NCI-H446 treated with DMSO at 0.1 percent for 48 hours (cell line): ENCODE data around the gene LRP5.

Source experiments
- DNase-seq: peaks from one replicate; lab custom pipeline; 2025; lab: John Stamatoyannopoulos, UW

Gene LRP5

GRCh38 chr11:68347345-68347744, 35.0 kb downstream of the LRP5 start:
- no peak for DNase-seq

- DNase-seq: no peak
Measured at GRCh38 chr11:68347841-68348240, 35.5 kb downstream of the LRP5 start.

GRCh38 chr11:68349461-68350249, 37.3 kb downstream of the LRP5 start:
- DNase-seq: no peak

GRCh38 chr11:68350759-68351449, 38.5 kb downstream of the LRP5 start:
- DNase-seq: no peak

GRCh38 chr11:68351450-68352275, 39.3 kb downstream of the LRP5 start:
- no peak for DNase-seq

GRCh38 chr11:68352591-68352990, 40.2 kb downstream of the LRP5 start:
- DNase-seq: no peak

GRCh38 chr11:68353118-68353517, 40.7 kb downstream of the LRP5 start:
- DNase-seq: no peak

- DNase-seq: no peak
Measured at GRCh38 chr11:68353669-68354068, 41.3 kb downstream of the LRP5 start.

- peak; percentile 34 for DNase-seq
Measured at GRCh38 chr11:68354148-68354872, 41.9 kb downstream of the LRP5 start.

- DNase-seq: no peak
Measured at GRCh38 chr11:68355471-68355870, 43.1 kb downstream of the LRP5 start.

- no peak for DNase-seq
Measured at GRCh38 chr11:68357568-68357967, 45.2 kb downstream of the LRP5 start.

- DNase-seq: no peak
Measured at GRCh38 chr11:68358416-68358815, 46.0 kb downstream of the LRP5 start.

GRCh38 chr11:68361702-68362101, 49.3 kb downstream of the LRP5 start:
- no peak for DNase-seq

GRCh38 chr11:68362801-68363379, 50.5 kb downstream of the LRP5 start:
- DNase-seq: no peak

GRCh38 chr11:68363776-68364175, 51.4 kb downstream of the LRP5 start:
- DNase-seq: no peak

- no peak for DNase-seq
Measured at GRCh38 chr11:68364581-68364980, 52.2 kb downstream of the LRP5 start.

GRCh38 chr11:68365943-68366435, 53.6 kb downstream of the LRP5 start:
- DNase-seq: no peak

- no peak for DNase-seq
Measured at GRCh38 chr11:68367252-68367651, 54.9 kb downstream of the LRP5 start.

GRCh38 chr11:68369756-68370155, 57.4 kb downstream of the LRP5 start:
- no peak for DNase-seq

- DNase-seq: no peak
Measured at GRCh38 chr11:68370211-68371111, 58.1 kb downstream of the LRP5 start.
